GM21786 (cell line): ENCODE data around the gene PRRC2B.
"Not testable (repeated sequence)": the region's sequence is repeated elsewhere in the genome, so short reads cannot be mapped to it uniquely, and the experiment has no call there.

Source experiments
- ATAC-seq: cut with Tn5 transposase; IDR thresholded peaks from one replicate; pipeline ENCODE4 v1.9.1; 2021; ENCODE audit not compliant: unreplicated experiment

PRRC2B gene

GRCh38 chr9:131432597-131433301 lies 38.9 kb downstream of the PRRC2B start:
- ATAC-seq, result no peak

- no peak for ATAC-seq
These were observed 39.5 kb downstream of the PRRC2B start for GRCh38 chr9:131433302-131433854.

GRCh38 chr9:131434673-131435072 lies 40.8 kb downstream of the PRRC2B start:
- no peak for ATAC-seq

GRCh38 chr9:131436376-131436775 lies 42.5 kb downstream of the PRRC2B start:
- no peak for ATAC-seq

GRCh38 chr9:131436865-131437271 lies 43.0 kb downstream of the PRRC2B start:
- no peak for ATAC-seq

- no peak for ATAC-seq
These were observed 44.3 kb downstream of the PRRC2B start for GRCh38 chr9:131438190-131438589.

- ATAC-seq, result no peak
These were observed 45.3 kb downstream of the PRRC2B start for GRCh38 chr9:131439224-131439623.

GRCh38 chr9:131441441-131441840 lies 47.6 kb downstream of the PRRC2B start:
- no peak for ATAC-seq

- ATAC-seq, result no peak
These were observed 48.5 kb downstream of the PRRC2B start for GRCh38 chr9:131442351-131442750.

- no peak for ATAC-seq
These were observed 49.8 kb downstream of the PRRC2B start for GRCh38 chr9:131443648-131444047.

GRCh38 chr9:131446276-131446675 lies 52.4 kb downstream of the PRRC2B start:
- no peak for ATAC-seq

- no peak for ATAC-seq
These were observed 53.3 kb downstream of the PRRC2B start for GRCh38 chr9:131447148-131447547.

- ATAC-seq, result no peak
These were observed 53.7 kb downstream of the PRRC2B start for GRCh38 chr9:131447600-131447999.

GRCh38 chr9:131448818-131449217 lies 54.9 kb downstream of the PRRC2B start:
- no peak for ATAC-seq

- ATAC-seq, result no peak
These were observed 55.4 kb downstream of the PRRC2B start for GRCh38 chr9:131449276-131449675.

GRCh38 chr9:131454028-131454427 lies 60.1 kb downstream of the PRRC2B start:
- ATAC-seq, result no peak

GRCh38 chr9:131455655-131456054 lies 61.8 kb downstream of the PRRC2B start:
- not testable (repeated sequence) for ATAC-seq

GRCh38 chr9:131457746-131458145 lies 63.9 kb downstream of the PRRC2B start:
- ATAC-seq, result no peak

GRCh38 chr9:131459056-131459455 lies 65.2 kb downstream of the PRRC2B start:
- ATAC-seq, result no peak

- ATAC-seq, result no peak
These were observed 67.3 kb downstream of the PRRC2B start for GRCh38 chr9:131461166-131461565.

- ATAC-seq, result no peak
These were observed 70.6 kb downstream of the PRRC2B start for GRCh38 chr9:131464354-131465000.

GRCh38 chr9:131465401-131465800 lies 71.5 kb downstream of the PRRC2B start:
- ATAC-seq, result no peak
